Measurements from ENCODE around the gene ANKZF1. TPM values are rescaled to one million over a fixed set of nuclear protein-coding genes. Genes with fewer than 3 reads are reported as not detected.

Gene ANKZF1
- total and polyA plus RNA-seq, 2 donors (not counting 1 experiment from before 2014, with no cell fraction given) = 152 to 181 TPM

DNA sequence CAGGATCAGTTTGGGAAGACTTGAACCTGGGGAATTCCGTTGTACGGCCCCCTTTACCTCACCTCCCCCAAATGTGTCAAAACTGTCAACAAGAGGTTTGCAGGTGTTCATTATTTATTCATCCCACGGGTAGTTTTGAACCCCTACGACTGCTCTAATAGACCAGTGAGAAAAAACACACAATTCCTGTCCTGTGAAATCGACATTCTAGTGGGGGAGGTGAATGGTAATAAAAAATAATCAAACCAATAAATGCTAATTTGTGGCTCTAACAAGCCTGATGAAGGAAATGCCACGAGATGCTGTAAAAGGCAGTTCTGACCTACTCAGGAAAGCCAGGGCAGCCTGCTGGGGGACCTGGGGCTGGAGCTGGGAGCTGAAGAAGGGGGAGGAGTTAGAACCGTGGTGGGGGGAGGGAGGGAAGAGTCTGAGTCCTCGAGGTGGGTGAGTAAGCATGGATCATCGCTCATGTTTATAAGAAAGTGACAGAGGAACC lies 49.1 kb downstream of the ANKZF1 start:
- ChIA-PET POLR2A (interaction anchor here (0.6 to 7.2 kb wide), 18 partner anchors 12 to 405 kb away, joined by 3 to 106 read pairs (median 8); partner anchors contain the start of genes ABCB6, ANKZF1, ATG9A and CNPPD1), CTCF (interaction anchor here (0.9 to 15.8 kb wide), 16 partner anchors 10 to 619 kb away, joined by 3 to 239 read pairs (median 10); partner anchors contain the start of genes ANKZF1, ATG9A, BCS1L and CNPPD1)
- Histone ChIP-seq H3K4me2 (replicated peaks; ENCODE audit: low read depth, low read length, poor library complexity, severe bottlenecking) (peak overlapping the region; percentile 93), H3K79me2 (ENCODE audit: control insufficient read depth, insufficient read depth, low read length) (peaks cover 36% of the 10 kb centered on the region), H3K27ac (ENCODE audit: low read length in 2 of 2) (peak overlapping the region; percentile 98 to 100), H4K20me1 (ENCODE audit: control insufficient read depth, insufficient read depth, low read length, poor library complexity, severe bottlenecking) (peaks cover 32% of the 10 kb centered on the region), H3K9ac (ENCODE audit: low read length) (peak overlapping the region; percentile 65), H3K27me3 (replicated peaks in 1 of 4; ENCODE audit: control extremely low read depth in 1 of 4, control insufficient read depth in 3 of 4, insufficient read depth in 4 of 4, low read length in 3 of 4) (no peaks in the 10 kb centered on the region), H3K36me3 (replicated peaks in 1 of 2; ENCODE audit: control extremely low read depth in 1 of 2, control insufficient read depth in 1 of 2, extremely low read depth in 1 of 2, insufficient read depth in 2 of 2, low read length in 1 of 2) (peaks cover 2 to 37% of the 10 kb centered on the region in 2 experiments), H2AFZ (ENCODE audit: insufficient read depth, low read depth, low read length, poor library complexity, severe bottlenecking) (peak overlapping the region; percentile 20), H3K4me1 (ENCODE audit: control insufficient read depth in 2 of 2, insufficient read depth in 2 of 2, low read length in 2 of 2) (peaks cover 32 to 48% of the 10 kb centered on the region in 2 donors), H3K9me3 (ENCODE audit: control extremely low read depth in 1 of 3, control insufficient read depth in 2 of 3, insufficient read depth in 1 of 3, low read length in 2 of 3) (no peaks in the 10 kb centered on the region), H3K4me3 (ENCODE audit: control extremely low read depth in 1 of 5, extremely low read depth in 1 of 5, insufficient read depth in 1 of 5, low read depth in 2 of 5, low read length in 4 of 5) (peak overlapping the region; percentile 46 to 77 (median 67))
- ATAC-seq (ENCODE audit: low read depth) (no peak), DNase-seq (no peak)
- Mint-ChIP-seq H3K4me1 (peaks cover 50% of the 10 kb centered on the region), H3K9me3 (ENCODE audit: insufficient read depth) (no peaks in the 10 kb centered on the region), H3K4me3 (peak overlapping the region; percentile 92), H3K27ac (peak overlapping the region; percentile 96), H3K27me3 (no peaks in the 10 kb centered on the region)
- 0% methylated on average over 4 of the region's 9 CpGs for WGBS (ENCODE audit: insufficient coverage)
- intact Hi-C loops (cut with micrococcal nuclease) = loop anchor here (1.0 to 10.0 kb wide), 13 partner anchors 16 to 398 kb away; partner anchors contain the start of genes ABCB6, ANKZF1, ATG9A and CNPPD1
- TF ChIP-seq, protein P1, sequence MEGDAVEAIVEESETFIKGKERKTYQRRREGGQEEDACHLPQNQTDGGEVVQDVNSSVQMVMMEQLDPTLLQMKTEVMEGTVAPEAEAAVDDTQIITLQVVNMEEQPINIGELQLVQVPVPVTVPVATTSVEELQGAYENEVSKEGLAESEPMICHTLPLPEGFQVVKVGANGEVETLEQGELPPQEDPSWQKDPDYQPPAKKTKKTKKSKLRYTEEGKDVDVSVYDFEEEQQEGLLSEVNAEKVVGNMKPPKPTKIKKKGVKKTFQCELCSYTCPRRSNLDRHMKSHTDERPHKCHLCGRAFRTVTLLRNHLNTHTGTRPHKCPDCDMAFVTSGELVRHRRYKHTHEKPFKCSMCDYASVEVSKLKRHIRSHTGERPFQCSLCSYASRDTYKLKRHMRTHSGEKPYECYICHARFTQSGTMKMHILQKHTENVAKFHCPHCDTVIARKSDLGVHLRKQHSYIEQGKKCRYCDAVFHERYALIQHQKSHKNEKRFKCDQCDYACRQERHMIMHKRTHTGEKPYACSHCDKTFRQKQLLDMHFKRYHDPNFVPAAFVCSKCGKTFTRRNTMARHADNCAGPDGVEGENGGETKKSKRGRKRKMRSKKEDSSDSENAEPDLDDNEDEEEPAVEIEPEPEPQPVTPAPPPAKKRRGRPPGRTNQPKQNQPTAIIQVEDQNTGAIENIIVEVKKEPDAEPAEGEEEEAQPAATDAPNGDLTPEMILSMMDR (IDR thresholded peaks at IDR 0.05) = no peak
- no peak for TF ChIP-seq EZH2 (IDR thresholded peaks at IDR 0.05; ENCODE audit: borderline replicate concordance, insufficient read depth, low read depth, low read length, poor library complexity, severe bottlenecking)

All from B cell (primary cell).